22Rv1 (cell line): ENCODE measurements around the gene MSANTD1.

ENCODE experiments used
- H3K27ac ChIP-seq: fragments of 450-650 bp; 2 replicates; pipeline ENCODE4 v1.5.1; 2017
- CTCF ChIP-seq: fragments of 450-650 bp; IDR thresholded peaks from 2 replicates; pipeline ENCODE4 v1.5.1; 2017; ENCODE audit warnings: mild to moderate bottlenecking
- ZFX ChIP-seq: fragments of 450-650 bp; IDR thresholded peaks from 2 replicates; pipeline ENCODE4 v1.6.1; 2017; ENCODE audit warnings: antibody characterized with exemption, borderline replicate concordance

Gene MSANTD1

GRCh38 chr4:3203971-3204431 lies 45.0 kb upstream of the MSANTD1 start:
- no peak overlapping the region for H3K27ac ChIP-seq

DNA sequence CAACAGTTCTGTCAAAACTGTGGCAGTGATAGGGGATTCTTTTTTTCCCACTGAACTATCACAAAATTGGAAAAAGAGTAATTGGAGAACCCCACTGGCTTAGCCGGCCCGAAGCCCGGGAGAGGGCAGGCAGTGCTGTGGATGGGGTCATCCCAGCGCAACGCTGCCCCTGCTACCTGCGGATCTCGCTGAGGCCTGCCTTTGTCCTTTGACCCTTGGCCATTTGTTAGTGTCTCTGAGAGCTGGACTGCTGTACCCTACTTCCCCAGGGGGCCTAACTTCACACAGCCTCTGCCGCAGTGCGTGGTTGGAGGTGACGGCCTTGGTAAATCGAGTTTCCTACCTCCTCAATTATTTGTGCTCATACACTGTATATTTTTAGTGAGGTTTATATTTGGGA lies 43.0 kb upstream of the MSANTD1 start:
- no peak overlapping the region for H3K27ac ChIP-seq
- no peak for TF ChIP-seq CTCF
- TF ChIP-seq ZFX, result no peak

More at GRCh38 chr4:3203971-3204431, 45.0 kb upstream of the MSANTD1 start:
- TF ChIP-seq CTCF, result no peak
- no peak for TF ChIP-seq ZFX

GRCh38 chr4:3206439-3207100 lies 42.4 kb upstream of the MSANTD1 start:
- no peak overlapping the region for H3K27ac ChIP-seq
- TF ChIP-seq CTCF (no peak), ZFX (no peak)

GRCh38 chr4:3207531-3208037 lies 41.4 kb upstream of the MSANTD1 start:
- no peak overlapping the region for H3K27ac ChIP-seq
- TF ChIP-seq ZFX, result no peak
- TF ChIP-seq CTCF, result no peak

GRCh38 chr4:3208826-3209225 lies 40.1 kb upstream of the MSANTD1 start:
- TF ChIP-seq CTCF (no peak), ZFX (no peak)
- H3K27ac ChIP-seq, result no peak overlapping the region

GRCh38 chr4:3209551-3210325 lies 39.2 kb upstream of the MSANTD1 start:
- TF ChIP-seq ZFX (no peak), CTCF (no peak)

DNA sequence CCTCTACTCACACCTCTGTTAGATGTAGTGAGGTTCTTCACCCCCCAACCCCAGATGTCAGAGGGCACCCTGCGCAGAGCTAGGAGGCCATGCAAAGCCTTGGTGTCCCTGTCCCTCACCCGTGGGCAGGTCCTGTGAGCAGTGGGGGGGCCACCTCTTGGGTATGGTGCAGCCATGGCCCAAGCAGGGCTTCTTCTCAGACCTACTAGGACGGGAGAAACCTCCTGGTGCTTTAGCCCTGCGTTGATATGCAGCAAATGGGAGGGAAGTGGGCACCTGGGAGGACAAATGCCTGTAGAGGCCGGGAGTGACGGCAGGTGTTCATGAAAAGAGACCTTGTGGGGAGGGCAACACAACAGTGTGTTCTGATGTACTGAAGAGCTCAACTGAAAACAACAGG lies 38.5 kb upstream of the MSANTD1 start:
- TF ChIP-seq CTCF (no peak), ZFX (no peak)
- H3K27ac ChIP-seq, result no peak overlapping the region

More at GRCh38 chr4:3209551-3210325, 39.2 kb upstream of the MSANTD1 start:
- H3K27ac ChIP-seq, result no peak overlapping the region
